ENCODE results near the gene PTPRE.

The PTPRE gene

GRCh38 chr10:127926455-127926854 lies 19.6 kb downstream of the PTPRE start:
- no peak for DNase-seq

- DNase-seq: no peak
Measured at GRCh38 chr10:127928021-127928806, 21.3 kb downstream of the PTPRE start.

- peak in 1 of 2 experiments; percentile 1 for DNase-seq
Measured at GRCh38 chr10:127932521-127933270, 25.8 kb downstream of the PTPRE start.

GRCh38 chr10:127933271-127933670 lies 26.4 kb downstream of the PTPRE start:
- no peak for DNase-seq

GRCh38 chr10:127934383-127934782 lies 27.5 kb downstream of the PTPRE start:
- DNase-seq: no peak

- no peak for DNase-seq
Measured at GRCh38 chr10:127935071-127935561, 28.2 kb downstream of the PTPRE start.

GRCh38 chr10:127937069-127937468 lies 30.2 kb downstream of the PTPRE start:
- DNase-seq: no peak

GRCh38 chr10:127937915-127938463 lies 31.1 kb downstream of the PTPRE start:
- no peak for DNase-seq

GRCh38 chr10:127939786-127940330 lies 33.0 kb downstream of the PTPRE start:
- no peak for DNase-seq

- DNase-seq: no peak
Measured at GRCh38 chr10:127940866-127941640, 34.1 kb downstream of the PTPRE start.

- DNase-seq: no peak
Measured at GRCh38 chr10:127942811-127943210, 35.9 kb downstream of the PTPRE start.

GRCh38 chr10:127943336-127943910 lies 36.5 kb downstream of the PTPRE start:
- DNase-seq: no peak

GRCh38 chr10:127944256-127944655 lies 37.4 kb downstream of the PTPRE start:
- no peak for DNase-seq

GRCh38 chr10:127945341-127945758 lies 38.4 kb downstream of the PTPRE start:
- no peak for DNase-seq

- DNase-seq: no peak
Measured at GRCh38 chr10:127945948-127946711, 39.2 kb downstream of the PTPRE start.

GRCh38 chr10:127947211-127947610 lies 40.3 kb downstream of the PTPRE start:
- no peak for DNase-seq

- DNase-seq: no peak
Measured at GRCh38 chr10:127948791-127949190, 41.9 kb downstream of the PTPRE start.

- no peak for DNase-seq
Measured at GRCh38 chr10:127949831-127950230, 42.9 kb downstream of the PTPRE start.

GRCh38 chr10:127951861-127952574 lies 45.1 kb downstream of the PTPRE start:
- DNase-seq: no peak

- no peak for DNase-seq
Measured at GRCh38 chr10:127952575-127952869, 45.6 kb downstream of the PTPRE start.

GRCh38 chr10:127952918-127953317 lies 46.0 kb downstream of the PTPRE start:
- no peak for DNase-seq

Measured in NCI-H524 (cell line).